Upper lobe of right lung (tissue), 1 donor: ENCODE data around the gene GSPT1. TPM values are rescaled to one million over a fixed set of nuclear protein-coding genes. Genes with fewer than 3 reads are reported as not detected.
"Not testable (repeated sequence)": the region's sequence is repeated elsewhere in the genome, so short reads cannot be mapped to it uniquely, and the experiment has no call there.

Experiments
- ATAC-seq: fragments of 200-7000 bp; cut with Tn5 transposase; one replicate; pipeline ENCODE4 v1.9.1; 2020; ENCODE audit warnings: mild to moderate bottlenecking, moderate library complexity
- DNase-seq: peaks from one replicate; pipeline ENCODE4 v3.0.0-alpha.2; 2020
- H3K27ac ChIP-seq: fragments of 200-600 bp; one replicate; pipeline ENCODE4 v1.8.0; 2022
- H3K27me3 ChIP-seq: fragments of 200-600 bp; one replicate; pipeline ENCODE4 v1.8.0; 2022; ENCODE audit warnings: mild to moderate bottlenecking
- H3K36me3 ChIP-seq: fragments of 200-600 bp; one replicate; pipeline ENCODE4 v1.8.0; 2022
- H3K4me1 ChIP-seq: fragments of 200-600 bp; one replicate; pipeline ENCODE4 v1.8.0; 2022
- H3K4me3 ChIP-seq: fragments of 200-600 bp; one replicate; pipeline ENCODE4 v1.8.0; 2022; ENCODE audit warnings: mild to moderate bottlenecking
- H3K9me3 ChIP-seq: fragments of 200-600 bp; one replicate; pipeline ENCODE4 v1.8.0; 2022
- CTCF ChIP-seq: fragments of 200-600 bp; IDR thresholded peaks from one replicate; pipeline ENCODE4 v1.8.0; 2022; ENCODE audit warnings: antibody characterized with exemption
- intact Hi-C: fragments of 100-400 bp; cut with DNase I; formaldehyde crosslinking; loops from one replicate; pipeline ENCODE4 v1.11.0; 2022
- total RNA-seq: library from RNA; stranded (reverse); fragmentation: NEBNext Ultra II Directional; extraction: Animal tissue kit (Norgen Biotek cat#: 25700); gene quantifications from one replicate; pipeline ENCODE4 v1.2.1, GENCODE V29; 2021
- donor health status: DM: no; HTN: yes; CAD: no; lungs with severe emphysema.

The GSPT1 gene
- total RNA-seq, 1 donor from 2014 or later = 106 TPM

GRCh38 chr16:11956558-11956957 is 40.8 kb upstream of the GSPT1 start:
- Histone ChIP-seq H3K27ac (no peak overlapping the region), H3K9me3 (no peaks in the 10 kb centered on the region), H3K36me3 (no peaks in the 10 kb centered on the region), H3K4me3 (no peak overlapping the region), H3K27me3 (no peaks in the 10 kb centered on the region), H3K4me1 (no peaks in the 10 kb centered on the region)
- DNase-seq (no peak), ATAC-seq (no peak)
- intact Hi-C loops = no loop called here
- TF ChIP-seq CTCF = no peak

GRCh38 chr16:11955713-11956123 is 40.0 kb upstream of the GSPT1 start:
- H3K36me3 ChIP-seq = no peaks in the 10 kb centered on the region
- no peaks in the 10 kb centered on the region for H3K9me3 ChIP-seq
- no peak for ATAC-seq
- intact Hi-C loops = no loop called here
- no peaks in the 10 kb centered on the region for H3K27me3 ChIP-seq
- DNase-seq = no peak
- no peaks in the 10 kb centered on the region for H3K4me1 ChIP-seq
- TF ChIP-seq CTCF = no peak
- no peak overlapping the region for H3K4me3 ChIP-seq
- no peak overlapping the region for H3K27ac ChIP-seq

DNA sequence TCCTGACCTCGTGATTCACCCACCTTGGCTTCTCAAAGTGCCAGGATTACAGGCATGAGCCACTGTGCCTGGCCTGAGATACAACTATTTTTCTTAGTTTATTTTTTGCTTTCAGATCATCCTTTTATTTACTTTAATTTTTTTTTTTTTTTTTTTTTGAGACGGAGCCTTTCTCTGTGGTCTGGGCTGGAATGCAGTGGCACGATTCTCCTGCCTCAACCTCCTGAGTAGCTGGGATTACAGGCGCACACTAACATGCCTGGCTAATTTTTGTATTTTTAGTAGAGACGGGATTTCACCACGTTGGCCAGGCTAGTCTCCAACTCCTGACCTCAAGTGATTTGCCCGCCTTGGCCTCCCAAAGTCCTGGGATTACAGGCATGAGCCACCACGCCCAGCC is 37.8 kb upstream of the GSPT1 start:
- H3K4me3 ChIP-seq, H3K9me3 ChIP-seq, H3K27ac ChIP-seq, intact Hi-C loops, ATAC-seq, H3K27me3 ChIP-seq, H3K36me3 ChIP-seq, H3K4me1 ChIP-seq, DNase-seq: not testable (repeated sequence)

DNA sequence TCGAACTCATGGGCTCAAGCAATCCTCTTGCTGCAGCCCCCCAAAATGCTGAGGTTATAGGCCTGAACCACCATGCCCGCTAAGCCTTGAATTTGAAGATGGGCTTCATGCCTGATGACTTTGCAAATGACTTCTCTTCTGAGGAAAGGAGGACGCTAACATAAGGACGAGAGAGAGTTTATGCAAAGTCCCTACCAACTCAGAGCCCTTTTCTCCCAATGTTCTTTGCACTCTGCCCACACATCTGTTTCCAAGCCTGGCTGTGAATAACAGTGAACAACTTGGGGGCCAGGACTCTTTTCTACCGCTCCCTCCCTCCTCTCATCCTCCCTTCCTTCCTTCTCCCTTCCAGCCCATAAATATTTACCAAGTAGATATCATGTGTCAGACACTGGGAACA is 34.6 kb upstream of the GSPT1 start:
- TF ChIP-seq CTCF = no peak
- DNase-seq (no peak), ATAC-seq (no peak)
- intact Hi-C loops = no loop called here
- H3K9me3 ChIP-seq = no peaks in the 10 kb centered on the region
- H3K27ac ChIP-seq = no peak overlapping the region
- H3K4me3 ChIP-seq = no peak overlapping the region
- no peaks in the 10 kb centered on the region for H3K36me3 ChIP-seq
- H3K4me1 ChIP-seq = no peaks in the 10 kb centered on the region
- H3K27me3 ChIP-seq = no peaks in the 10 kb centered on the region

DNA sequence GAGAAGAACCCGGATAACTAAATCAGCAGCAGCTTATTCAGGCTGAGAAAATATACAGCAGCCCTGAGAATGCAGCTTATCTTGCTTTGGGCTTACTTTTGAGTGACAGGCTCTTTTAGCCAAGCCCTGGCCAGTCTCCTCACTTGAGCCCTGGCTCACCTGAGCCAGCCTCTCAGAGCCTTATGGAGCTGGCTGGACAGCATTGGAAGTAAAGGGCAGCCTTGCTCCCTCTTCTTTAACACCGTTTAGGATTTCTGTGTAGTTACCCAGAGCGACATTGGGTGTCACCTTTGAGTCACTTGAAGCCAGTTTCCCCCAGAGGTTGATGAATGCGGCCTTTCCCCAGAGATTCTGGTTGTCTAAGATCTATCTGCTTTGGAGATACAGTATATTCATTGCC is 33.8 kb upstream of the GSPT1 start:
- peak; percentile 47 for TF ChIP-seq CTCF
- DNase-seq (peak; percentile 68), ATAC-seq (peak; percentile 98)
- Histone ChIP-seq H3K4me1 (no peaks in the 10 kb centered on the region), H3K4me3 (no peak overlapping the region), H3K36me3 (no peaks in the 10 kb centered on the region), H3K27me3 (no peaks in the 10 kb centered on the region), H3K9me3 (no peaks in the 10 kb centered on the region), H3K27ac (no peak overlapping the region)
- intact Hi-C loops = no loop called here

DNA sequence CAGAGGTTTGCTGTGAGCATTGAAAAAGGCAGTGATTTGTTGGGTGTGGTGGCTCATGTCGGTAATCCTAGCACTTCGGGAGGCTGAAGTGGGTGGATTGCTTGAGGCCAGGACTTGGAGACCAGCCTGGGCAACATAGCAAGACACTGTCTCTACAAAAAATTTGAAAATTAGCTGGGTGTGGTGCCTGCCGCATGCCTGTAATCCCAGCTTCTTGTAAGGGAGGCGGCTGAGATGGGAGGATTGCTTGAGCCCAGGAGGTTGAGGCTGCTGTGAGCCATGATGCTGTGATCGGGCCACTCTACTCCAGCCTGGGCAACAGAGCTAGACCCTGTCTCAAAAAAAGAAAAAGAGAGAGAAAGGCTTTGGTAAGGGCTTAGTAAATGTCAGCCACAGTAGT is 33.1 kb upstream of the GSPT1 start:
- no peak for ATAC-seq
- intact Hi-C loops = no loop called here
- Histone ChIP-seq H3K4me1 (no peaks in the 10 kb centered on the region), H3K9me3 (no peaks in the 10 kb centered on the region), H3K27me3 (no peaks in the 10 kb centered on the region), H3K4me3 (no peak overlapping the region), H3K27ac (no peak overlapping the region), H3K36me3 (no peaks in the 10 kb centered on the region)
- no peak for DNase-seq
- TF ChIP-seq CTCF = no peak
